PC-9 (cell line): ENCODE data around the gene DIAPH2. TPM values are rescaled to one million over a fixed set of nuclear protein-coding genes. Genes with fewer than 3 reads are reported as not detected.

Source experiments
- BruUV-seq: library from RNA; stranded (reverse); fragments of 400-500 nt; replicated peaks from 2 replicates; lab custom pipeline; 2021; lab: Mats Ljungman, UMichigan
- CTCF ChIA-PET: fragments of 300-600 bp; sonication (Branson Sonifier 250); formaldehyde crosslinking; loops from one replicate; lab custom pipeline; 2022; ENCODE audit warnings: antibody characterized with exemption; lab: Charles Lee
- POLR2A ChIA-PET: fragments of 300-600 bp; sonication (Branson Sonifier 250); formaldehyde crosslinking; loops from one replicate; lab custom pipeline; 2022; ENCODE audit warnings: antibody characterized with exemption; ENCODE audit not compliant: unreplicated experiment; lab: Charles Lee
- DNase-seq, 2 experiments: peaks; one replicate each; pipeline versions ENCODE4 v3.0.0 to v3.0.0-alpha.2; 2015 to 2022; ENCODE audit warnings: mixed read lengths in 1 of 2
- H2AFZ ChIP-seq: fragments of 200-600 bp; sonication (generic); 2 replicates; pipeline ENCODE4 v1.8.1; 2017; ENCODE audit warnings: antibody characterized with exemption
- H3F3A ChIP-seq: fragments of 200-600 bp; sonication (generic); 2 replicates; pipeline ENCODE4 v1.8.1; 2017; ENCODE audit warnings: antibody characterized with exemption, mild to moderate bottlenecking, low read depth; ENCODE audit not compliant: insufficient read depth
- H3K27ac ChIP-seq: fragments of 200-600 bp; sonication (generic); 2 replicates; pipeline ENCODE4 v1.6.1; 2016; ENCODE audit warnings: mixed run types
- H3K27me3 ChIP-seq: fragments of 200-600 bp; sonication (generic); 2 replicates; pipeline ENCODE4 v1.6.1; 2016; ENCODE audit warnings: low read depth, mixed run types; ENCODE audit not compliant: insufficient read depth
- H3K36me3 ChIP-seq: fragments of 200-600 bp; sonication (generic); 2 replicates; pipeline ENCODE4 v1.6.1; 2016; ENCODE audit warnings: low read depth, mixed run types
- H3K4me1 ChIP-seq: fragments of 200-600 bp; sonication (generic); replicated peaks from 2 replicates; pipeline ENCODE4 v1.6.1; 2016; ENCODE audit warnings: mixed run types; ENCODE audit not compliant: insufficient read depth
- H3K4me2 ChIP-seq: fragments of 200-600 bp; sonication (generic); 2 replicates; pipeline ENCODE4 v1.6.1; 2017; ENCODE audit warnings: mixed run types
- H3K4me3 ChIP-seq: fragments of 200-600 bp; sonication (generic); 2 replicates; pipeline ENCODE4 v1.6.1; 2016; ENCODE audit warnings: mixed run types
- H3K79me2 ChIP-seq: fragments of 200-600 bp; sonication (generic); 2 replicates; pipeline ENCODE4 v1.6.1; 2017; ENCODE audit warnings: low read depth, mixed run types
- H3K9me2 ChIP-seq: fragments of 200-600 bp; sonication (generic); 2 replicates; pipeline ENCODE4 v1.8.1; 2017; ENCODE audit warnings: mild to moderate bottlenecking; ENCODE audit not compliant: insufficient read depth
- H3K9me3 ChIP-seq: fragments of 200-600 bp; sonication (generic); 2 replicates; pipeline ENCODE4 v1.8.1; 2016; ENCODE audit warnings: low read depth; ENCODE audit not compliant: insufficient read depth
- H4K20me1 ChIP-seq: fragments of 200-600 bp; sonication (generic); 2 replicates; pipeline ENCODE4 v1.8.1; 2017; ENCODE audit not compliant: insufficient read depth
- CTCF ChIP-seq: fragments of 200-600 bp; sonication (generic); conservative IDR thresholded peaks from 2 replicates; pipeline ENCODE4 v1.6.1; 2017; ENCODE audit warnings: mixed run types, antibody characterized with exemption, mild to moderate bottlenecking, moderate library complexity
- EZH2 ChIP-seq: fragments of 200-600 bp; sonication (generic); IDR thresholded peaks from 2 replicates; pipeline ENCODE4 v1.8.0; 2017; ENCODE audit warnings: antibody characterized with exemption, low read depth
- intact Hi-C: fragments of 100-400 bp; cut with micrococcal nuclease; formaldehyde crosslinking; loops from one replicate; pipeline ENCODE4 v1.10.0; 2022; ENCODE audit not compliant: unreplicated experiment
- total RNA-seq: library from RNA; stranded (reverse); gene quantifications from 2 replicates; pipeline ENCODE4 v1.2.3, GENCODE V29; 2021

DIAPH2 gene
- total RNA-seq, 1 experiment from 2014 or later, result 12.0 TPM

- intact Hi-C loops, result no loop called here
- Histone ChIP-seq H3K9me3 (no peaks in the 10 kb centered on the region), H3K4me3 (no peak overlapping the region), H3K4me2 (no peak overlapping the region), H3K4me1 (no peaks in the 10 kb centered on the region), H3K27me3 (no peaks in the 10 kb centered on the region), H3K27ac (no peak overlapping the region), H3K36me3 (no peaks in the 10 kb centered on the region), H3F3A (no peaks in the 10 kb centered on the region), H2AFZ (no peak overlapping the region), H3K9me2 (no peaks in the 10 kb centered on the region), H3K79me2 (no peaks in the 10 kb centered on the region), H4K20me1 (no peaks in the 10 kb centered on the region)
- POLR2A ChIA-PET, result no interaction called here
- CTCF ChIA-PET, result no interaction called here
- no peak for DNase-seq
- no peak for TF ChIP-seq EZH2
- no peak for TF ChIP-seq CTCF
- BruUV-seq, result no TSS peak
Observed at GRCh38 chrX:97429101-97429500, 744.5 kb downstream of the DIAPH2 start.

- Histone ChIP-seq H3K27me3 (no peaks in the 10 kb centered on the region), H3K79me2 (no peaks in the 10 kb centered on the region), H3K9me2 (no peaks in the 10 kb centered on the region), H3K4me2 (no peak overlapping the region), H3K9me3 (no peaks in the 10 kb centered on the region), H3K4me3 (no peak overlapping the region), H3K4me1 (no peaks in the 10 kb centered on the region), H4K20me1 (no peaks in the 10 kb centered on the region), H3K27ac (no peak overlapping the region), H3K36me3 (no peaks in the 10 kb centered on the region), H2AFZ (no peak overlapping the region), H3F3A (no peaks in the 10 kb centered on the region)
- ChIA-PET POLR2A (no interaction called here), CTCF (no interaction called here)
- TF ChIP-seq CTCF, result no peak
- TF ChIP-seq EZH2, result no peak
- no TSS peak for BruUV-seq
- DNase-seq, result no peak
- intact Hi-C loops, result no loop called here
Observed at GRCh38 chrX:97431281-97431680, 746.6 kb downstream of the DIAPH2 start.

GRCh38 chrX:97446298-97446882 lies 761.7 kb downstream of the DIAPH2 start:
- no peaks in the 10 kb centered on the region for H3K9me2 ChIP-seq
- H3K9me3 ChIP-seq, result no peaks in the 10 kb centered on the region
- CTCF ChIA-PET, result no interaction called here
- intact Hi-C loops, result loop anchor here (5.0 kb wide), 1 partner anchor 241 kb away; no protein-coding TSS in a partner anchor
- no peaks in the 10 kb centered on the region for H3K79me2 ChIP-seq
- TF ChIP-seq CTCF, result peak; percentile 52
- no peak for TF ChIP-seq EZH2
- no peak overlapping the region for H3K4me3 ChIP-seq
- no peak overlapping the region for H3K4me2 ChIP-seq
- POLR2A ChIA-PET, result interaction anchor here (0.6 kb wide), 1 partner anchor 275 kb away, joined by 11 read pairs; no protein-coding TSS in a partner anchor
- H3K36me3 ChIP-seq, result no peaks in the 10 kb centered on the region
- H3F3A ChIP-seq, result no peaks in the 10 kb centered on the region
- DNase-seq, result no peak
- no peaks in the 10 kb centered on the region for H3K27me3 ChIP-seq
- no TSS peak for BruUV-seq
- no peaks in the 10 kb centered on the region for H3K4me1 ChIP-seq
- no peak overlapping the region for H3K27ac ChIP-seq
- H4K20me1 ChIP-seq, result no peaks in the 10 kb centered on the region
- H2AFZ ChIP-seq, result no peak overlapping the region
